HG03108 (cell line): ENCODE measurements around the gene FBXL4.
"Not testable (repeated sequence)": the region's sequence is repeated elsewhere in the genome, so short reads cannot be mapped to it uniquely, and the experiment has no call there.

Experiments used
- ATAC-seq: cut with Tn5 transposase; IDR thresholded peaks from one replicate; pipeline ENCODE4 v1.9.1; 2021; ENCODE audit warnings: moderate library complexity; ENCODE audit not compliant: unreplicated experiment

The FBXL4 gene

GRCh38 chr6:98946266-98946878, 1.4 kb downstream of the FBXL4 start:
- no peak for ATAC-seq

GRCh38 chr6:98945311-98946115, 2.2 kb downstream of the FBXL4 start:
- ATAC-seq = no peak

DNA sequence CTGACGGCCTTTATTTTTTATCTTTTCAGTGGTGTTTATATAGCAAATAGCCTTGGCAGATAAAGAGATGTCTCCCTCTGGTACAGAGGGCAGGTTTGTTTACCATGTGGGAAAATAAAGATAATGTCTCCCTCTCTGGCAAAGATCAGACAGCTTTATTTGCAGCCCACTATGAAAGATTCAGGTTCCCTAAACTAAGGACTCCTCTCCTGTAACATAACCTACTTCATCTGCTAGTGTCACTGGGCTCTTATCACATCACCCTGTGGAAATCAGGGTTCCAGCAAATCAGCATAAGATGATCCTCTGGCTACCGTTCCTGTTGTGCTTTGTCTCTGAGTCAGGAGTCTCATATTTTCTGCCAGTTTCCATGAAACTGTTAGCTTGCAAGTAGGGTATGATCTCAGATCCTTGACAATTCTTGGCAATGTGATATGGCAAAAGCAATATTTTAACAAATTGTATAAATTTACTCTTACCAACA, 3.1 kb downstream of the FBXL4 start:
- ATAC-seq = no peak

DNA sequence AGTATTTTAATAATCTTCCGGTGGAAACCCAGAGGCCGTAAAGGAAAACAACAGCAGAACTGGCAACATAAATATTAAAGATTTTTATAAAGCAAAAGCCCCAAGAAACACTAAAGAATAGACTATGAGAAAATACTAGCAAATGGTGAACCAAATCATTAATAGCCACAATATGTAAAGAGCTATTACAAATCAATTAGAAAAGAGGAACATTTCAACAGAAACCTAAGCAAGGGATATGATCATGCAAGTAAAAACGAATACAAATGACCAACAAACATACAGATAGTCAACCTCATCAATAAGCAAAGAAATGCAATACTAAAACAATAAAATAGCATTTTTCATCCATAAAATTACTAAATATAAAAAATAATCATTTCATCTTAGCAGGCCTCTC, 3.6 kb downstream of the FBXL4 start:
- ATAC-seq = no peak

DNA sequence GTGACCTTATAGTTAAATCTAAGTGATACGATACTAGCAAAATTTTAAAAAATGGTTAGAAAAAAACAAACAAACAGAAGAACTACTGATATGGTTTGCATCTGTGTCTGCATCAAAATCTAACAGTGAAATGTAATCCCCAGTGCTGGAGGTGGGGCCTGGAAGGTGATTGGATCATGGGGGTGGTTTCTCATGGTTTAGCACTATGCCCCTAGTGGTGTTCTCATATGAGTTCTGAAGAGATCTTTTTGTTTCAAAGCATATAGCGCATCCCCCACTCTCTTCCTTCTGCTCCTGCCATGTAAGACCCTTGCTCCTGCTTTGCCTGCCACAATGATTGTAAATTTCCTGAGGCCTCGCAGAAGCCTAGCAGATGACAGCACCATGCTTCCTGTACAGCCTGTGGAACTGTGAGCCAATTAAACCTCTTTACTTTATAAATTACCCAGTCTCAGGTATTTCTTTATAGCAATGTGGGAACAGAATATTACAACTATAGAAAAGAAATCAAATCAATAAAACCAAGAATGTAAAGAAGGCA, 5.4 kb downstream of the FBXL4 start:
- no peak for ATAC-seq

GRCh38 chr6:98941319-98941718, 6.4 kb downstream of the FBXL4 start:
- ATAC-seq = no peak

- no peak for ATAC-seq
Measured at GRCh38 chr6:98937351-98937750, 10.4 kb downstream of the FBXL4 start.

GRCh38 chr6:98932381-98932780, 15.4 kb downstream of the FBXL4 start:
- no peak for ATAC-seq

DNA sequence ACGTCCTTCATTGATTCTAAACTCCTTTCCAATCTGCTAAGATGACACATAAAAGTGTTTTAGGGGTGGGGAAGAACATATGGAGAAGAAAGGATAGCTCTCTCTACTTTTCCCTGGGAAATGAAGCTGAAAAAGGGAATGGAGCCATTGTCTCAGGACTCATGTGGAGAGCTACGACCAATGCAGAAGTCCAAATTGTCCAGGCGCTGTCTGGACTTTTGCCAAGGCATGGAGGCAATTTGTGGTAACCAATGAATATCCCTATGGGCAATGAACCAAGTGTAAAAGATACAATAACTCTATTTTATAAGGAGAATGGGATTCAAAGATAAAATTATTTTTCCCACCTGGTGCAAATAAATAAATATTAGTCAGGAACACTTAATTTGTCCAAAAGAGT, 16.1 kb downstream of the FBXL4 start:
- no peak for ATAC-seq

GRCh38 chr6:98929498-98930060, 18.2 kb downstream of the FBXL4 start:
- ATAC-seq = no peak

- ATAC-seq = no peak
Measured at GRCh38 chr6:98928688-98929087, 19.1 kb downstream of the FBXL4 start.

- ATAC-seq = no peak
Measured at GRCh38 chr6:98927534-98927933, 20.2 kb downstream of the FBXL4 start.

DNA sequence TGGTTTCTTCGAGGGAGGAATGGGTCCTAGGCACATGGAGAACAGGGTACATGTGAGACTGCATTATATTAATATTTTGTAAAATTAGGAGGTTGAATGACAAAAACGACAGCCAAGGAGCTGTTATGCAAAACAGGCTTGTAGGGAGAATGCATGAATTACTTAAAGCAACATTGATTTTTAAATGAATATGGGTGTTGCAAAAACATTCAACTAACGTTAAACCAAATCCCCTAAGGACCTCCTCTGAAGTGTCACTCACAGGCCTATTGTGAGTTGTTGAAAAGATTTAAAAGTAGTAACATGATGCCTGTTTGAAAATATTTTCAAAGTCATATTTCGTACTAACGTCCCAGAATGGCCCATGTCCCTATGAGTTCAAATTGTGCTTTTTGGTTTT, 21.9 kb downstream of the FBXL4 start:
- ATAC-seq = no peak

DNA sequence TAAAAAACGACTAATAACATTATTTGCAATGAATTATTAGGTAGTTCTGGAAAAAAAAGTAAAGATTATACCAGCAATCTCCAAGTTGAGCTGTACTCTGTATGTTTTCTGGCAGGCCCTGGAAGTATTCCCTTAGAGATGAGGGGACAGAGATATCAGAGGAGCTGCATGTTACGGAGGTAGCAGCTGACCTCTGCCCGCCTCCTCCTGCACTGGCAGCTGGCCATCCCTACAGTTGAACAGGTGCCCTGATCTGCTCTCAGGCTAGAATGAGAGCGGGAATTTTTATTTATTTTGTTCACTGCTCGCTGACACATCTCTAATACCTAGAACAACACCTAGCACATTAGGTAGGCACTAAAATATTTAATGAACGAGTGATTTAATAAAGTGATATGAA, 23.1 kb downstream of the FBXL4 start:
- ATAC-seq = no peak

- ATAC-seq = peak; percentile 93
Measured at GRCh38 chr6:98920904-98921431, 26.8 kb downstream of the FBXL4 start.

GRCh38 chr6:98910946-98911345, 36.8 kb downstream of the FBXL4 start:
- not testable (repeated sequence) for ATAC-seq

DNA sequence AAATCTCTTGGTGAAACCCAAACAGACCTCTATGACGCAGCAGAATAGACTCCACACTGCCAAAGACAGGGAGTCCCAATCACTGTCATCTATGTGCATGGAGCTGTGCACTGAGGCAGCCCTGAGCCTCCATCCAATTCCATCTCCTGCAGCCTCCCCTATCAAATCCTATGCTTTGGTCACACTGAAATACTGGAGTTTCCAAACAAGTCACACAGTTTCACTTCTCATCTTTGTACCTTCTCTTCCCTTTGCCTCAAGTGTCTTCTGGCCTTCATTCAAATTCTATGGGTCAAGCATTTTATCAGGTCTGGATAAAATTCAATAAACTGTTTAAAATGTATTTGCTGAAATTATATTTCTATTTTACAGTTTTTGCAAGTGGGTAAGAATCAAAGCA, 38.5 kb downstream of the FBXL4 start:
- no peak for ATAC-seq

- ATAC-seq = not testable (repeated sequence)
Measured at GRCh38 chr6:98906342-98906741, 41.4 kb downstream of the FBXL4 start.

- ATAC-seq = no peak
Measured at GRCh38 chr6:98905759-98906158, 42.0 kb downstream of the FBXL4 start.

- no peak for ATAC-seq
Measured at GRCh38 chr6:98904096-98904495, 43.6 kb downstream of the FBXL4 start.

- no peak for ATAC-seq
Measured at GRCh38 chr6:98900706-98901105, 47.0 kb downstream of the FBXL4 start.

- ATAC-seq = no peak
Measured at GRCh38 chr6:98894810-98895209, 52.9 kb downstream of the FBXL4 start.
